ENCODE results near the gene MR1. TPM values are rescaled to one million over a fixed set of nuclear protein-coding genes. Genes with fewer than 3 reads are reported as not detected.
A peak's percentile ranks its signal among the peaks of the same experiment; 100 is the strongest.

Gene MR1
- polyA plus RNA-seq (ENCODE audit: insufficient read length in 10 of 10): 1 to 10 TPM; 3.9 to 5.2 (median 4.5) TPM
- long read RNA-seq, donor 1: 0 reads
- long read RNA-seq, donor 2: 0 reads
- long read RNA-seq, donor 3: 0 reads
- long read RNA-seq, donor 4: 0 reads
- long read RNA-seq, donor 5, full-length matches to known transcripts: 5 of 5 reads
- long read RNA-seq, donor 5, partial matches to known transcripts: 0 of 5 reads
- long read RNA-seq, donor 5, other reads (novel, unspliced or antisense): 0 of 5 reads
- long read RNA-seq, donor 6, partial matches to known transcripts: 0 of 1 reads
- long read RNA-seq, donor 6, other reads (novel, unspliced or antisense): 0 of 1 reads
- long read RNA-seq, donor 7: 0 reads
- long read RNA-seq, donor 8: 0 reads
- long read RNA-seq, donor 9: 0 reads

GRCh38 chr1:181033799-181034451 lies at the start of gene MR1:
TSS of gene MR1 (plus strand) at chr1:181033983. CDS start at chr1:181034008, 25 bp downstream.
- peak; percentile 80 to 91 (median 82) for DNase-seq

- peak in 1 of 3 donors; percentile 45 for DNase-seq
Measured at GRCh38 chr1:180988253-180988752, 45.5 kb upstream of the MR1 start.

GRCh38 chr1:180994262-180994661 lies 39.5 kb upstream of the MR1 start:
- no peak for DNase-seq

GRCh38 chr1:180997843-180998504 lies 35.8 kb upstream of the MR1 start:
- DNase-seq: no peak

- no peak for DNase-seq
Measured at GRCh38 chr1:181001091-181001780, 32.5 kb upstream of the MR1 start.

- no peak for DNase-seq
Measured at GRCh38 chr1:181002582-181003172, 31.1 kb upstream of the MR1 start.

GRCh38 chr1:181010789-181011188 lies 23.0 kb upstream of the MR1 start:
- DNase-seq: peak in 2 of 3 donors; percentile 23 to 41

GRCh38 chr1:181011301-181012202 lies 22.2 kb upstream of the MR1 start:
- DNase-seq: peak in 1 of 3 donors; percentile 33

GRCh38 chr1:181012203-181012745 lies 21.5 kb upstream of the MR1 start:
- no peak for DNase-seq

- no peak for DNase-seq
Measured at GRCh38 chr1:181013144-181013543, 20.6 kb upstream of the MR1 start.

- DNase-seq: no peak
Measured at GRCh38 chr1:181014477-181015250, 19.1 kb upstream of the MR1 start.

GRCh38 chr1:181015251-181015615 lies 18.6 kb upstream of the MR1 start:
- no peak for DNase-seq

GRCh38 chr1:181016563-181016962 lies 17.2 kb upstream of the MR1 start:
- no peak for DNase-seq

GRCh38 chr1:181018901-181019681 lies 14.7 kb upstream of the MR1 start:
- DNase-seq: no peak

- no peak for DNase-seq
Measured at GRCh38 chr1:181021159-181021558, 12.6 kb upstream of the MR1 start.

GRCh38 chr1:181021811-181022434 lies 11.9 kb upstream of the MR1 start:
- DNase-seq: peak; percentile 50 to 88 (median 69)

GRCh38 chr1:181023265-181024057 lies 10.3 kb upstream of the MR1 start:
- DNase-seq: no peak
